Stimulated activated CD8-positive, alpha-beta memory T cell treated with anti-CD3 and anti-CD28 coated beads, Interleukin-7, amount 100 ng/mL, for 4 hours (primary cell): Measurements from ENCODE around the gene CPZ.
"Not testable (repeated sequence)": the region's sequence is repeated elsewhere in the genome, so short reads cannot be mapped to it uniquely, and the experiment has no call there.

Experiments used
- DNase-seq, 2 donors: peaks; one replicate each; pipeline ENCODE4 v3.0.0-alpha.2; 2020; ENCODE audit warnings: low read depth in 2 of 2

CPZ gene

GRCh38 chr4:8556341-8557150 lies 36.0 kb upstream of the CPZ start:
- DNase-seq, result no peak

- DNase-seq, result no peak
These were observed 35.2 kb upstream of the CPZ start for GRCh38 chr4:8557151-8558076.

DNA sequence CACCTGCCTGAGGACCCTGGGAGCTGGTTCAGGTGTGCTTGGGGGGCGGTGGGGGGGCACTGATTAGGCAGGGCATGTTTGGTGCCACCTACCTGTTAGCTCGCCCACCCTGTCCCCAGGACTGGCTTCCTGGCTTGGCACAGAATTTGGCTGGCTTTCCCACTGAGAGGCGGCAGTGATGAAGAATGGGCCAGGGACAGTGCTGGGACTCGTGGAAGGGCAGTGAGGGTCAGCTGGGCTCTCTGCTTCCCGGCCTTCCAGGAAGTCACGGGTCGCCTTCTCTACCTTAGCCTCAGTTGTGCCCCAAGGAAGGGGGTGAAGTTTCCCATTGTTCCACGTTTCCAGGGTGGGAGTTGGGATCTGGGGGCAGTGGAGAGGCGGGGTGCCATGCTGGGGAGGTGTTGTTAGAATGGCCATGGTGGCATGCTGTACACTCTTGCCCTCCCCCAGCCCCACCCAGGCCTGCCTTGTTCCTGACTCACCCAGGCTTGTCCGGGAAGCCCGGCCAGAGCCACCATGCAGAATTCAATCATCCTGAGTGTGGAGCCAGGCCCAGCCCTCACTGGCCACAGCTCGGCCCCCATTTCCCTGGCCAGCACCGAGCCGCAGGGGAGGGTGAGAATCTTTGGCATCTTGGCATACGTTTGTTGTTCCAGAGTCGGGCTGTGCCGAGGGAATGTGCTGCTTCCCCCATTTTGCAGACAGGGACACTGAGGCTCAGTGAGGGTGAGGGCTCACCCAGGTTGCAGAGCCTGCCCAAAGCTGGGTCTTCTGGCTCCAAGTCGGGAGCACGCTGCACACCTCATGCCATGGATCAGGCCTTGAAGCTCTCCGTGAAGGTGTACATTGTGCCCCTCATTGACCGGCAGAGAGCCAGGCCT lies 34.2 kb upstream of the CPZ start:
- DNase-seq, result no peak

- DNase-seq, result no peak
These were observed 33.6 kb upstream of the CPZ start for GRCh38 chr4:8559011-8559410.

GRCh38 chr4:8559524-8560264 lies 32.9 kb upstream of the CPZ start:
- no peak for DNase-seq

DNA sequence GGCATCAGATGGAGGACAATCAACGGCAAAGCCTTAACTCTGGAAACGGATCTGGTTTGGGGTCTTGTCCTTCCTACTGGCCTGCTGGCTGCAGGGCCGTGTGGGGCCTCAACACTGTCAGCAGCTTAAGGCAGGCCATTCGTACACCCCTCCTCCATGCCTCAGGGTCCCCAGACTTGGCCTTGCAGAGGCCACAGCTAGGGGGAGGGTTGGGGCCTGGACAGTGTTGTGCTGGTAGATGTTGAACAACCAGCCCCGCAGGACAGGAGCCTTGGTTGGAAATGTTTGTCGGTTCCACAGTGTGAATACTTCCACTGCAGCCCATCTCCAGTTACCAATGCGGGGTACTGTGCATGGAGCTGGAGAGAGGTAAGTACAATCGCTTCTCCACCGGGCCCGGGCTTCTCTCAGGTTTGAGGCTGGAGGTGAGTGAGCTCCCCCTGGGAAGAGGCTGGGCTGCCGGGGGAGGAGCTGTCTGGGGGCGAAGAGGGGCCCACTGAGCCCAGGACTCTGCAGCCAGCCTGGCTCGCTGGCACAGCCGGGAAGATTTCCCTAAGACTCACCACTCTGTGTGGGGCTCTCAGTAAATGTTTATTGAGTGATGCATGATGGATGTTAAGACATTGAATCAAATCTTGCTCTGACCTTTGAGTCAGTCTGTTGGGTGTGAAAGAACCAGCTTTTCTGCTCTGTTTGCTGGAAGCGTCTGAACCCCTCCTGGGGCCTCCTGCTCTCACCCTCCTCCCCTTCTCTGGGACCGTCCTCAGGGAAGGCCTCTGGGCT lies 32.1 kb upstream of the CPZ start:
- no peak for DNase-seq

DNA sequence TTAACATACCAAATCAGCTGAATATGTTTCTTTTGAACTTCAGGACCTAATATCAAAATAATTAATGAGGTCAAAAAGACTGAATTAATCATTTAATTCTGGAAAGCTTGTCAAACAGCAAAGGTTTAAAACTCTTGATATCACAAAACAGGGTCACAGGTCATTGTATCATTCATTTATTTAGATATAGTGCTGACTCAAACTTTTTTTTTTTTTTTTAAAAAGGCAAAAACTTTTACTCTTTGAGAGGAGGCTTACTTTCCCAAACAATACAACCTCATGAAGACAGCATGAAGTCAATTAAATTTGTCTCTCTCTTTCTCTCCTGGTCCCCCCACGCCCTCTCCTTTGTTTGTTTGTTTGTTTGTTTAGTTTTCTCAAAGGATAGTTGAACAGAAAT lies 28.0 kb upstream of the CPZ start:
- DNase-seq, result no peak

DNA sequence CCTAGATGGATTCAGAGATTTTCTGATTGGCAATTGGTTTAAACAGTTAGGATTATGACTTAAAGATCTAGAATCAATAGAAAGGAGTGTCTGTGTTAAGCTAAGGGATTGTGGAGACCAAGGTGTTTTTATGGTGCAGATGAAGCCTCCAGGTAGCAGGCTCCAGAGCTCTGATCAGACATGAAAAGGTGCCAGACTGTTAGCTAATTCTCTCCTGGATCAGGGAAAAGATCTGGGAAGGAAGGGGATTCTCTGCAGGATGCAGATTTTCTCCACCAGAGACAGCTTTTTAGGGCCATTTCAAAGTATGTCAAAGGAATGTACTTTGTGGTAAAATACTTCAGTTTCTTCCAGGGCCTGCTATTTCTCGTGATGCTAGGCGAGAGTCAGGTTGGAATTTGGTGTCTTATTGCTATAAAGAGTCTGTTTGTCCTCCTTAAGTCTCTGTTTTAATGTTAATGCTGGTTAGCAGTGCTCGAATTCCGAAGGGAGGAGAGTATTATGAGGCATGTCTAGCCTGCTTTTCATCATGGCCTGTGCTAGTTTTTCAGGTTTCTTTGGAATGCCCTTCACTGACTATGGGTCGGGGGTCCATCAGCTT lies 24.4 kb upstream of the CPZ start:
- no peak for DNase-seq

- no peak for DNase-seq
These were observed 22.4 kb upstream of the CPZ start for GRCh38 chr4:8570201-8570600.

DNA sequence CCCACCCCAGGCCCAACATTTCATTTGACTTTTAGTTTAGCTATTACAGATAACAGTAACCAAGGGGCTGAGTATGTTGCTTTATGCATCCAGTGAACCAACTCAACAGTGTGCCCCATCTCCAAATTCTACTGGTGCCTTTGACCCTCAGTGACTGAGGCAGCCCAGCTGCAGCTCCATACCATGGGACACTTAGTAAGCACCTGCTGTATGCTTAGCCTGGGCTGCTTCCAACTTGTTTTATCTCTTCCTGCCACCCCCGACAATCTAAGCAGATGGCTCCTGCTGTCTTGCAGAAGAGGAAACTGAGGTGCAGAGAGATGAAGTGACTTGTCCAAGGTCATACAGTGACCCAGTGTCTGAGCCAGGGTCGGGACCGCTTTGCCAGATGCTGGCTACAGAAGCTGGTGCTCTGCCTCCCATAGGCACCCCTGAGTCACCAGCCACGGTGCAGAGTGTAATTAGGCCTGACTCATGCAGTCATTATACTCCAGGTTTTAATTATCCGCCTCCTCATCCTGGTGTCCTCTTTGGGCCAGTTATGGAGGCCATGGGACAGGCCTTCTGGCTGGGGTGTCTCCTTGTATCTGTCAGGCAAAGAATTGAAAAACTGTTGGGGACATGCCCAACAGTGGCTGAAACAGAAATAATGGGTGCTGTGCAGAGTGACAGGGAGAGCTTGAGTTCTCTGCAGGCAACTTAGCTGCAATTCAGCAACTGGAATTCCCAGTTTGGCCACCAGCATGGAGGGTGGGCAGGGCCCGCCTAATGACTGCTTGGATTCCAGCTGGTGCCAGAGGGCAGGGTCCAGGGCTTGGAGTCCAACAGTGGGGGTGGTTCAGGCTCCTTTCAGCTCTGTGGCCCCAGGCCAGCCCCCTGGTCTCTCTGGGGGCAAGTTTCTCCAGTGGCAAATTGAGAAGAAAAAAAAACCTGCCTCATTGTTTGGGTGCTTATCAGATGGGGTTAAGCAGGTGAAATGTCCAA lies 20.6 kb upstream of the CPZ start:
- no peak for DNase-seq

- DNase-seq, result no peak
These were observed 19.3 kb upstream of the CPZ start for GRCh38 chr4:8573266-8573665.

- no peak for DNase-seq
These were observed 17.7 kb upstream of the CPZ start for GRCh38 chr4:8574796-8575370.

GRCh38 chr4:8575457-8575856 lies 17.1 kb upstream of the CPZ start:
- no peak for DNase-seq

DNA sequence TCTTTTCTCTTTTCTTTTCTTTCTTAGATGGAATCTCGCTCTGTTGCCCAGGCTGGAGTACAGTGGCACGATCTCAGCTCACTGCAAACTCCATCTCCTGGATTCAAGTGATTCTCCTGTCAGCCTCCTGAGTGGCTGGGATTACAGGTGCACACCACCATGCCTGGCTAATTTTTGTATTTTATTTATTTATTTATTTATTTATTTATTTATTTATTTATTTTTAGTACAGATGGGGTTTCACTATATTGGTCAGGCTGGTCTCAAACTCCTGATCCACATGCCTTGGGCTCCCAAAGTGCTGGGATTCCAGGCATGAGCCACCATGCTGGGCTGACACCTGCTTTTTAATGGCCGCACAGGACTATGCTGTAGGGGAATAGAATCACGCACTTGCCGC lies 16.0 kb upstream of the CPZ start:
- DNase-seq, result not testable (repeated sequence)

DNA sequence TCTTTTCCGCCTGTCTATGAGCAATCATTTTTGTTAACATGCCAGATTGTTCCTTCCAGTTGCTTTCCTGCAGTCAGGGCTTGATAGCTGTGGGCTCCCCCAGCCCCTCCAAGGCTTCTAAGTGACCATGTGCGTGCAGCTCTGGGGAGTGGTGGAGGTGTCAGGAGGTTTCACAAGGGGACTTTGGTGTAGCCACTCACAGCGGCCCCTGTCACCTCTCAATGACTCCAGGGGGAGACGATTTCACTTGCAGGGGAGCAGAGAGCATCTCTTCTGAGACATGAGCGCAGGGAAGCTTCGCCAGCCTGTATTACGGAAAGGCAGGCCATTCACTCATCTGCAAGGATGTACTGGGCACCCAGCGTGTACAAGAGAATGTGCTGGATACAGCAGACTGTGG lies 15.5 kb upstream of the CPZ start:
- DNase-seq, result no peak

GRCh38 chr4:8577972-8578371 lies 14.6 kb upstream of the CPZ start:
- no peak for DNase-seq

GRCh38 chr4:8578717-8579116 lies 13.8 kb upstream of the CPZ start:
- no peak for DNase-seq

DNA sequence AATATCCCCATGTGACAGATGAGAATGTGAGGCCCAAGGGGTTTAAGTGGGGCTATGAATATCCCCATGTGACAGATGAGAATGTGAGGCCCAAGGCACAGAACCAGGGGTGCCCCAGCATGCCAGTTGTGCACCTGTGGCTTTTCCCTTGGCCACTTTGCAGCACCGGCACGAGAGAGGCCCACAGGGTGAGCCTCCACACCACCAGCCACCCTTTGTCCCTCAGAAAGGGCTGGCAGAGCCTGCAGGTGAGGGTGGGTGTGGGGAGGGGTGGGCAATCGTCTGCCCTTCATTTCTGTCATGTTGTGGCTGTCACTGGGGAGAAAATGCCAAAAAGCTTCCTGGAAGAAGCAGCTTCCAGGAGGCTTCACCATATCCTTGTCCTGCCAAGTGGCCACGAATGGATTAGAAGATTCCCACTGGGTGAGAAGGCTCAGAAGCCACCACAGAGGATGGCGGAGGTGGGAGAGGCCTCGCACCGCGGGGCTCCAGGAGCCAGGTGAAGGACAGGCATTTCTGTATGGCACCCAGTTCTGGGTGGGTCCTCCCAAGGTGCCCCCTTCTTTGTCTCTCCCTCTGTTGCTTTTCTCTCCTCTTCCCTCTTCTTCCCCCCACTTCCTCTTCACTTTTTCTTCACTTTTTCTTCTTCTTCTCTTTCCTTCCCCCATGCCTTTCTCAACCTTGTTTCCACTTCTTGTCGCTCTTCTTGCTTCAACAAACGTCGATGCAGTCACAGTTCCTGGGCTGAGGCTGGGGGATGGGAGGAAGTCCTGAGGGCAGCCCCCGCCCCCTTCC lies 12.8 kb upstream of the CPZ start:
- no peak for DNase-seq
